GM12878 (cell line): ENCODE measurements around the gene LPGAT1. TPM values are rescaled to one million over a fixed set of nuclear protein-coding genes. Genes with fewer than 3 reads are reported as not detected.

Source experiments
- ATAC-seq: fragments of 200-7000 bp; cut with Tn5 transposase; 3 replicates; pipeline ENCODE4 v1.9.1; 2020; ENCODE audit warnings: mild to moderate bottlenecking, moderate library complexity
- BruUV-seq: library from RNA; stranded (reverse); fragments of 400-500 nt; replicated peaks from 2 replicates; lab custom pipeline; 2021; lab: Mats Ljungman, UMichigan
- CTCF ChIA-PET: fragments of 300-600 bp; sonication (Branson Sonifier 250); formaldehyde crosslinking; extraction: SDS; loops from one replicate; lab custom pipeline; 2021; ENCODE audit warnings: inconsistent platforms; lab: Yijun Ruan, JAX
- POLR2A ChIA-PET: fragments of 350-600 bp; formaldehyde crosslinking; extraction: SDS; loops from one replicate; lab custom pipeline; 2021; ENCODE audit warnings: inconsistent platforms; lab: Charles Lee
- RAD21 ChIA-PET: fragments of 300-600 bp; sonication (Branson Sonifier 250); formaldehyde crosslinking; loops from one replicate; lab custom pipeline; 2023; ENCODE audit warnings: antibody characterized with exemption; ENCODE audit not compliant: unreplicated experiment; lab: Charles Lee
- SMC1A ChIA-PET: fragments of 300-600 bp; sonication (Branson Sonifier 250); formaldehyde crosslinking; loops from one replicate; lab custom pipeline; 2023; ENCODE audit not compliant: unreplicated experiment, uncharacterized antibody; lab: Charles Lee
- DNase-seq: peaks from one replicate; pipeline ENCODE4 v3.0.0-alpha.2; 2011; ENCODE audit warnings: low read depth, low spot score
- FAIRE-seq: peaks from 3 replicates; lab custom pipeline; 2011; peaks lifted over from hg19 to GRCh38; lab: Jason Lieb, UNC
- H2AFZ ChIP-seq: 2 replicates; pipeline ENCODE4 v1.6.0; 2011; ENCODE audit warnings: low read depth, low read length, control low read depth; ENCODE audit not compliant: control insufficient read depth
- H3K27ac ChIP-seq: 2 replicates; pipeline ENCODE4 v1.5.1; 2011; ENCODE audit warnings: control low read depth; ENCODE audit not compliant: control insufficient read depth, insufficient read depth
- H3K27me3 ChIP-seq, 2 experiments: replicated peaks in 1 of 2; 2 replicates each; pipeline versions ENCODE4 v1.6.0 to v1.6.1; 2011; ENCODE audit warnings: low read length in 1 of 2; ENCODE audit not compliant: control insufficient read depth in 2 of 2, insufficient read depth in 2 of 2
- H3K36me3 ChIP-seq, 2 experiments: 2 replicates each; pipeline ENCODE4 v1.5.1; 2011; ENCODE audit warnings: low read length in 1 of 2; ENCODE audit not compliant: control insufficient read depth in 2 of 2, insufficient read depth in 2 of 2
- H3K4me1 ChIP-seq: 2 replicates; pipeline ENCODE4 v1.6.1; 2011; ENCODE audit warnings: mild to moderate bottlenecking, low read length, moderate library complexity, mixed read lengths; ENCODE audit not compliant: control insufficient read depth, insufficient read depth
- H3K4me2 ChIP-seq: 2 replicates; pipeline ENCODE4 v1.6.0; 2011; ENCODE audit warnings: control low read depth; ENCODE audit not compliant: control insufficient read depth, insufficient read depth
- H3K4me3 ChIP-seq: fragments of 200-600 bp; sonication (generic); 2 replicates; pipeline ENCODE4 v1.5.1; 2016
- H3K79me2 ChIP-seq: 2 replicates; pipeline ENCODE4 v1.6.0; 2011; ENCODE audit warnings: low read length; ENCODE audit not compliant: control insufficient read depth, insufficient read depth
- H3K9ac ChIP-seq: 2 replicates; pipeline ENCODE4 v1.8.0; 2011; ENCODE audit warnings: low read length, control low read depth, mixed read lengths; ENCODE audit not compliant: control insufficient read depth, insufficient read depth
- H3K9me3 ChIP-seq: replicated peaks from 3 replicates; pipeline ENCODE4 v1.5.1; 2011; ENCODE audit warnings: mild to moderate bottlenecking, low read length; ENCODE audit not compliant: control insufficient read depth, insufficient read depth
- H4K20me1 ChIP-seq: 2 replicates; pipeline ENCODE4 v1.6.0; 2011; ENCODE audit not compliant: control insufficient read depth, insufficient read depth
- CBX5 ChIP-seq: sonication (generic); IDR thresholded peaks from 2 replicates; pipeline ENCODE4 v1.6.1; 2016; ENCODE audit warnings: low read depth, moderate library complexity, mild to moderate bottlenecking, inconsistent platforms
- CHD1 ChIP-seq: IDR thresholded peaks from 2 replicates; pipeline ENCODE4 v1.6.1; 2012; ENCODE audit warnings: low read depth, low read length, improper control_type of control experiment
- CREB1 ChIP-seq: IDR thresholded peaks from 2 replicates; pipeline ENCODE4 v1.6.1; 2012; ENCODE audit warnings: low read depth, mild to moderate bottlenecking, inconsistent platforms
- FOXM1 ChIP-seq: IDR thresholded peaks from 2 replicates; pipeline ENCODE4 v1.6.1; 2012; ENCODE audit warnings: low read depth, mild to moderate bottlenecking, inconsistent platforms, low read length, moderate library complexity
- HDGF ChIP-seq: fragments of 450-650 bp; IDR thresholded peaks from 2 replicates; pipeline ENCODE4 v1.6.1; 2016; ENCODE audit warnings: antibody characterized with exemption
- IKZF1 ChIP-seq: fragments of 450-650 bp; conservative IDR thresholded peaks from 2 replicates; pipeline ENCODE4 v1.6.1; 2017; ENCODE audit warnings: antibody characterized with exemption, mild to moderate bottlenecking
- IRF4 ChIP-seq: IDR thresholded peaks from 2 replicates; pipeline ENCODE4 v1.6.1; 2011; ENCODE audit warnings: low read depth, low read length
- MYC ChIP-seq: IDR thresholded peaks from 2 replicates; pipeline ENCODE4 v1.6.1; 2011; ENCODE audit warnings: mild to moderate bottlenecking, low read length, moderate library complexity, inconsistent platforms; ENCODE audit not compliant: insufficient read depth, insufficient replicate concordance, insufficient read length, severe bottlenecking
- POLR2A ChIP-seq: IDR thresholded peaks from 2 replicates; pipeline ENCODE4 v1.6.1; 2011; ENCODE audit warnings: low read depth, mild to moderate bottlenecking, low read length
- RELB ChIP-seq: fragments of 450-650 bp; IDR thresholded peaks from 2 replicates; pipeline ENCODE4 v1.6.1; 2017; ENCODE audit warnings: low read depth, mild to moderate bottlenecking, moderate library complexity
- SP1 ChIP-seq: IDR thresholded peaks from one replicate; pipeline ENCODE4 v1.6.1; 2011; ENCODE audit warnings: low read depth, low read length
- SPI1 ChIP-seq: IDR thresholded peaks from 2 replicates; pipeline ENCODE4 v1.6.1; 2011; ENCODE audit warnings: low read depth, mild to moderate bottlenecking, low read length, moderate library complexity, borderline replicate concordance; ENCODE audit not compliant: insufficient read depth
- TARDBP ChIP-seq: IDR thresholded peaks from 2 replicates; pipeline ENCODE4 v1.6.1; 2016; ENCODE audit warnings: borderline replicate concordance
- YBX1 ChIP-seq: fragments of 450-650 bp; IDR thresholded peaks from 2 replicates; pipeline ENCODE4 v1.6.1; 2016; ENCODE audit warnings: antibody characterized with exemption
- YY1 ChIP-seq: IDR thresholded peaks from 2 replicates; pipeline ENCODE4 v1.6.1; 2011; ENCODE audit warnings: low read depth, mild to moderate bottlenecking, low read length
- ZNF24 ChIP-seq: fragments of 450-650 bp; IDR thresholded peaks from 2 replicates; pipeline ENCODE4 v1.6.1; 2017; ENCODE audit warnings: antibody characterized with exemption, mild to moderate bottlenecking
- ZNF384 ChIP-seq: IDR thresholded peaks from 2 replicates; pipeline ENCODE4 v1.6.1; 2012; ENCODE audit warnings: low read depth, mild to moderate bottlenecking, low read length, improper control_type of control experiment, borderline replicate concordance
- WGBS: methylation state at CpG from one replicate; pipeline ENCODE4 v1.1.6; 2016; ENCODE audit warnings: low lambda C conversion rate; ENCODE audit not compliant: insufficient replicate concordance, insufficient coverage; ENCODE audit errors: missing lambda C conversion rate; 5-methylcytosine and 5-hydroxymethylcytosine counted together
- in situ Hi-C: fragments of 300-500 bp; cut with MboI; formaldehyde crosslinking; loops from 9 replicates; pipeline ENCODE4 v1.14.3; 2018; ENCODE audit warnings: mixed read lengths
- intact Hi-C: fragments of 100-400 bp; cut with micrococcal nuclease; formaldehyde crosslinking; loops from one replicate; pipeline ENCODE4 v1.14.2; 2022; ENCODE audit not compliant: unreplicated experiment
- polyA plus RNA-seq, 11 experiments: library from polyadenylated mRNA; depleted of rRNA in 4 of 11; unstranded in 6 of 11; stranded (reverse) in 5 of 11; fragments of >200 nt; fragmentation: Nextera tagmentation in 4 of 11; fragmentation: Illumina TruSeq in 1 of 11; extraction: Ambion mirVana in 4 of 11; extraction: Trizol in 1 of 11; gene quantifications; 1 replicate in 1 of 11; 2 replicates in 10 of 11; pipeline versions ENCODE4 v1.2.1 to v1.2.3, GENCODE V29; 2011 to 2016; ENCODE audit warnings: inconsistent platforms in 2 of 11, missing spikeins in 2 of 11, low read depth in 1 of 11
- total RNA-seq, 4 experiments: library from RNA; depleted of rRNA in 3 of 4; stranded (reverse); fragments of >200 nt in 3 of 4; fragmentation: Illumina TruSeq in 1 of 4; extraction: Trizol in 1 of 4; gene quantifications; 2 replicates each; pipeline versions ENCODE4 v1.2.1 to v1.2.3, GENCODE V29; 2013 to 2021
- TF ChIP-seq, protein P1 (sequence below): fragments of 450-650 bp; IDR thresholded peaks from 2 replicates; pipeline ENCODE4 v1.6.1; 2016; ENCODE audit warnings: mild to moderate bottlenecking
- TF ChIP-seq, protein P2 (sequence below): fragments of 450-650 bp; IDR thresholded peaks from 2 replicates; pipeline ENCODE4 v1.6.1; 2017; ENCODE audit warnings: mild to moderate bottlenecking, moderate library complexity

LPGAT1 gene
- total and polyA plus RNA-seq, 10 of the 15 experiments (the other 5 are each of a cell fraction or from before 2014, with no cell fraction given) = 5.8 to 40.6 (median 19.2) TPM

DNA sequence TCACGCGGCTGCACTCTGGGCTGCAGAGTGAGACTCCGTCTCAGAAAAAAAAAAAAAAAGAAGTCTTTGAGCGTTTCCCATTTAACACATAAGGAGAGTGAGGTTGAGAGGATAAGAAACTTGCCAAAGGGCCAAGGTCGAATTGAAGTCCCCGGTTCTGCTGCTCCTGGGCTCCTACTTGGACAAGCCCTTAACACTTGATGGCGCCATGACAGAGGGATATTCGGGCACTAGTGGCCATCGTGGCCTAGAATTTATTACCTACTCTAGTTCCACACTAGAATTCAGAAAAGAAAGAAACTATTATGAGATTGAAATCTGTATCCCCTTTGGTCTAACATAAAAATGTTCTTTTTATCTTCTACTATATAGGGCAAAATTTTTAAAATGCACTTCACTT, 89.4 kb downstream of the LPGAT1 start:
- Histone ChIP-seq H3K4me3 (no peak overlapping the region), H2AFZ (no peak overlapping the region), H3K36me3 (no peaks in the 10 kb centered on the region), H3K4me2 (no peak overlapping the region), H4K20me1 (no peaks in the 10 kb centered on the region), H3K9me3 (no peaks in the 10 kb centered on the region), H3K27ac (no peak overlapping the region), H3K9ac (no peak overlapping the region), H3K79me2 (no peaks in the 10 kb centered on the region), H3K27me3 (no peaks in the 10 kb centered on the region), H3K4me1 (peaks cover 24% of the 10 kb centered on the region)
- DNase-seq (no peak), ATAC-seq (no peak), FAIRE-seq (no peak)
- SMC1A ChIA-PET = interaction anchor here (0.6 to 2.2 kb wide), 5 partner anchors 21 to 66 kb away, joined by 4 to 8 read pairs (median 4); no protein-coding TSS in a partner anchor
- RAD21 ChIA-PET = no interaction called here
- no TSS peak for BruUV-seq
- in situ Hi-C loops (no loop called here), intact Hi-C loops (loop anchor here (5.0 kb wide), 1 partner anchor 44 kb away; no protein-coding TSS in a partner anchor)
- CTCF ChIA-PET = interaction anchor here (0.6 to 6.2 kb wide), 5 partner anchors 12 to 1359 kb away, joined by 3 to 46 read pairs (median 3); no protein-coding TSS in a partner anchor
- TF ChIP-seq, protein P1, sequence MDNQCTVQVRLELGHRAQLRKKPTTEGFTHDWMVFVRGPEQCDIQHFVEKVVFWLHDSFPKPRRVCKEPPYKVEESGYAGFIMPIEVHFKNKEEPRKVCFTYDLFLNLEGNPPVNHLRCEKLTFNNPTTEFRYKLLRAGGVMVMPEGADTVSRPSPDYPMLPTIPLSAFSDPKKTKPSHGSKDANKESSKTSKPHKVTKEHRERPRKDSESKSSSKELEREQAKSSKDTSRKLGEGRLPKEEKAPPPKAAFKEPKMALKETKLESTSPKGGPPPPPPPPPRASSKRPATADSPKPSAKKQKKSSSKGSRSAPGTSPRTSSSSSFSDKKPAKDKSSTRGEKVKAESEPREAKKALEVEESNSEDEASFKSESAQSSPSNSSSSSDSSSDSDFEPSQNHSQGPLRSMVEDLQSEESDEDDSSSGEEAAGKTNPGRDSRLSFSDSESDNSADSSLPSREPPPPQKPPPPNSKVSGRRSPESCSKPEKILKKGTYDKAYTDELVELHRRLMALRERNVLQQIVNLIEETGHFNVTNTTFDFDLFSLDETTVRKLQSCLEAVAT = no peak
- TF ChIP-seq HDGF (no peak), CREB1 (no peak), CHD1 (no peak), IRF4 (no peak), POLR2A (no peak), YY1 (no peak), CBX5 (no peak), FOXM1 (no peak), SPI1 (no peak), RELB (no peak), YBX1 (no peak), MYC (no peak), TARDBP (no peak), ZNF24 (no peak), IKZF1 (no peak), ZNF384 (no peak), SP1 (no peak)
- TF ChIP-seq, protein P2, sequence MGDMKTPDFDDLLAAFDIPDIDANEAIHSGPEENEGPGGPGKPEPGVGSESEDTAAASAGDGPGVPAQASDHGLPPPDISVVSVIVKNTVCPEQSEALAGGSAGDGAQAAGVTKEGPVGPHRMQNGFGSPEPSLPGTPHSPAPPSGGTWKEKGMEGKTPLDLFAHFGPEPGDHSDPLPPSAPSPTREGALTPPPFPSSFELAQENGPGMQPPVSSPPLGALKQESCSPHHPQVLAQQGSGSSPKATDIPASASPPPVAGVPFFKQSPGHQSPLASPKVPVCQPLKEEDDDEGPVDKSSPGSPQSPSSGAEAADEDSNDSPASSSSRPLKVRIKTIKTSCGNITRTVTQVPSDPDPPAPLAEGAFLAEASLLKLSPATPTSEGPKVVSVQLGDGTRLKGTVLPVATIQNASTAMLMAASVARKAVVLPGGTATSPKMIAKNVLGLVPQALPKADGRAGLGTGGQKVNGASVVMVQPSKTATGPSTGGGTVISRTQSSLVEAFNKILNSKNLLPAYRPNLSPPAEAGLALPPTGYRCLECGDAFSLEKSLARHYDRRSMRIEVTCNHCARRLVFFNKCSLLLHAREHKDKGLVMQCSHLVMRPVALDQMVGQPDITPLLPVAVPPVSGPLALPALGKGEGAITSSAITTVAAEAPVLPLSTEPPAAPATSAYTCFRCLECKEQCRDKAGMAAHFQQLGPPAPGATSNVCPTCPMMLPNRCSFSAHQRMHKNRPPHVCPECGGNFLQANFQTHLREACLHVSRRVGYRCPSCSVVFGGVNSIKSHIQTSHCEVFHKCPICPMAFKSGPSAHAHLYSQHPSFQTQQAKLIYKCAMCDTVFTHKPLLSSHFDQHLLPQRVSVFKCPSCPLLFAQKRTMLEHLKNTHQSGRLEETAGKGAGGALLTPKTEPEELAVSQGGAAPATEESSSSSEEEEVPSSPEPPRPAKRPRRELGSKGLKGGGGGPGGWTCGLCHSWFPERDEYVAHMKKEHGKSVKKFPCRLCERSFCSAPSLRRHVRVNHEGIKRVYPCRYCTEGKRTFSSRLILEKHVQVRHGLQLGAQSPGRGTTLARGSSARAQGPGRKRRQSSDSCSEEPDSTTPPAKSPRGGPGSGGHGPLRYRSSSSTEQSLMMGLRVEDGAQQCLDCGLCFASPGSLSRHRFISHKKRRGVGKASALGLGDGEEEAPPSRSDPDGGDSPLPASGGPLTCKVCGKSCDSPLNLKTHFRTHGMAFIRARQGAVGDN = no peak
- POLR2A ChIA-PET = interaction anchor here (1.1 to 1.9 kb wide), 2 partner anchors 14 to 20 kb away, joined by 3 to 5 read pairs; no protein-coding TSS in a partner anchor
- 79% methylated on average over 5 of the region's 9 CpGs for WGBS
